Karpas-422 (cell line): ENCODE measurements around the gene CADM1. TPM values are rescaled to one million over a fixed set of nuclear protein-coding genes. Genes with fewer than 3 reads are reported as not detected.

Experiments used
- DNase-seq: peaks from one replicate; pipeline ENCODE4 v3.0.0-alpha.2; 2015
- H2AFZ ChIP-seq: fragments of 200-600 bp; sonication (generic); 2 replicates; pipeline ENCODE4 v1.6.1; 2014; ENCODE audit warnings: antibody characterized with exemption, low read length, mixed read lengths
- H3K27ac ChIP-seq: fragments of 200-600 bp; sonication (generic); 2 replicates; pipeline ENCODE4 v1.5.1; 2014; ENCODE audit warnings: mild to moderate bottlenecking, low read length, moderate library complexity
- H3K27me3 ChIP-seq: fragments of 200-600 bp; sonication (generic); 2 replicates; pipeline ENCODE4 v1.6.1; 2014; ENCODE audit warnings: low read length, mixed read lengths
- H3K36me3 ChIP-seq: fragments of 200-600 bp; sonication (generic); 2 replicates; pipeline ENCODE4 v1.6.1; 2014; ENCODE audit warnings: low read length, mixed read lengths; ENCODE audit not compliant: insufficient read depth
- H3K4me1 ChIP-seq: fragments of 200-600 bp; sonication (generic); 2 replicates; pipeline ENCODE4 v1.6.1; 2014; ENCODE audit warnings: mild to moderate bottlenecking, low read length, mixed read lengths
- H3K4me2 ChIP-seq: fragments of 200-600 bp; sonication (generic); 2 replicates; pipeline ENCODE4 v1.6.1; 2014; ENCODE audit warnings: low read length, low read depth, mild to moderate bottlenecking; ENCODE audit not compliant: poor library complexity, severe bottlenecking
- H3K4me3 ChIP-seq: fragments of 200-600 bp; sonication (generic); 2 replicates; pipeline ENCODE4 v1.5.1; 2014; ENCODE audit warnings: mild to moderate bottlenecking, antibody characterized with exemption, low read length, mixed read lengths
- H3K79me2 ChIP-seq: fragments of 200-600 bp; sonication (generic); 2 replicates; pipeline ENCODE4 v1.6.1; 2014; ENCODE audit warnings: mild to moderate bottlenecking, low read length, mixed read lengths
- H3K9ac ChIP-seq: fragments of 200-600 bp; sonication (generic); 2 replicates; pipeline ENCODE4 v1.6.0; 2014; ENCODE audit warnings: low read length
- H3K9me2 ChIP-seq: fragments of 200-600 bp; sonication (generic), shearing (Covaris generic); replicated peaks from 2 replicates; pipeline ENCODE4 v1.6.0; 2014; ENCODE audit warnings: mild to moderate bottlenecking, low read length, moderate library complexity; ENCODE audit not compliant: insufficient read depth
- H3K9me3 ChIP-seq: fragments of 300-700, 200-600 bp; sonication (generic); 2 replicates; pipeline ENCODE4 v1.6.1; 2014; ENCODE audit warnings: low read length, mixed read lengths
- H4K20me1 ChIP-seq: fragments of 200-600 bp; sonication (generic); 2 replicates; pipeline ENCODE4 v1.6.1; 2014; ENCODE audit warnings: mild to moderate bottlenecking, antibody characterized with exemption, low read length, low read depth; ENCODE audit not compliant: insufficient read depth
- total RNA-seq: library from RNA; depleted of rRNA; stranded (reverse); fragments of >200 nt; shearing (Covaris generic); gene quantifications from 2 replicates; pipeline ENCODE4 v1.2.3, GENCODE V29; 2014; ENCODE audit warnings: low replicate concordance

CADM1 gene
- total RNA-seq, 1 experiment from 2014 or later: not detected

- Histone ChIP-seq H3K27me3 (no peaks in the 10 kb centered on the region), H3K4me2 (no peak overlapping the region), H3K79me2 (no peaks in the 10 kb centered on the region), H3K4me3 (no peak overlapping the region), H3K9me3 (no peaks in the 10 kb centered on the region), H3K36me3 (no peaks in the 10 kb centered on the region), H3K27ac (no peak overlapping the region), H3K9ac (no peak overlapping the region), H3K9me2 (no peaks in the 10 kb centered on the region), H4K20me1 (no peaks in the 10 kb centered on the region), H2AFZ (no peak overlapping the region), H3K4me1 (no peaks in the 10 kb centered on the region)
- no peak for DNase-seq
Observed at GRCh38 chr11:115390441-115390840, 113.8 kb downstream of the CADM1 start.

GRCh38 chr11:115389790-115390189 is 114.4 kb downstream of the CADM1 start:
- Histone ChIP-seq H3K9me2 (no peaks in the 10 kb centered on the region), H3K9ac (no peak overlapping the region), H3K27me3 (no peaks in the 10 kb centered on the region), H3K27ac (no peak overlapping the region), H3K79me2 (no peaks in the 10 kb centered on the region), H3K4me3 (no peak overlapping the region), H3K4me2 (no peak overlapping the region), H2AFZ (no peak overlapping the region), H4K20me1 (no peaks in the 10 kb centered on the region), H3K36me3 (no peaks in the 10 kb centered on the region), H3K9me3 (no peaks in the 10 kb centered on the region), H3K4me1 (no peaks in the 10 kb centered on the region)
- no peak for DNase-seq

- DNase-seq: no peak
- Histone ChIP-seq H3K9me2 (no peaks in the 10 kb centered on the region), H3K36me3 (no peaks in the 10 kb centered on the region), H3K4me1 (no peaks in the 10 kb centered on the region), H3K4me3 (no peak overlapping the region), H3K4me2 (no peak overlapping the region), H3K79me2 (no peaks in the 10 kb centered on the region), H3K9me3 (no peaks in the 10 kb centered on the region), H3K9ac (no peak overlapping the region), H3K27ac (no peak overlapping the region), H3K27me3 (no peaks in the 10 kb centered on the region), H2AFZ (no peak overlapping the region), H4K20me1 (no peaks in the 10 kb centered on the region)
Observed at GRCh38 chr11:115385226-115385625, 119.0 kb downstream of the CADM1 start.

- Histone ChIP-seq H3K9me3 (no peaks in the 10 kb centered on the region), H3K27me3 (no peaks in the 10 kb centered on the region), H3K9ac (no peak overlapping the region), H3K4me1 (no peaks in the 10 kb centered on the region), H3K79me2 (no peaks in the 10 kb centered on the region), H3K27ac (no peak overlapping the region), H3K9me2 (no peaks in the 10 kb centered on the region), H3K4me3 (no peak overlapping the region), H3K36me3 (no peaks in the 10 kb centered on the region), H3K4me2 (no peak overlapping the region), H4K20me1 (no peaks in the 10 kb centered on the region), H2AFZ (no peak overlapping the region)
- DNase-seq: no peak
Observed at GRCh38 chr11:115384236-115384635, 120.0 kb downstream of the CADM1 start.

- H2AFZ ChIP-seq: no peak overlapping the region
Observed at GRCh38 chr11:115383431-115383830, 120.8 kb downstream of the CADM1 start.

GRCh38 chr11:115379528-115379927 is 124.7 kb downstream of the CADM1 start:
- no peaks in the 10 kb centered on the region for H3K27me3 ChIP-seq
- H3K4me3 ChIP-seq: no peak overlapping the region
- H3K79me2 ChIP-seq: no peaks in the 10 kb centered on the region
- H2AFZ ChIP-seq: no peak overlapping the region
- no peaks in the 10 kb centered on the region for H3K9me3 ChIP-seq
- no peaks in the 10 kb centered on the region for H3K9me2 ChIP-seq
- H4K20me1 ChIP-seq: no peaks in the 10 kb centered on the region
- H3K4me2 ChIP-seq: no peak overlapping the region
- H3K9ac ChIP-seq: no peak overlapping the region
- H3K36me3 ChIP-seq: no peaks in the 10 kb centered on the region
- no peak overlapping the region for H3K27ac ChIP-seq
- no peaks in the 10 kb centered on the region for H3K4me1 ChIP-seq
- DNase-seq: no peak

More at GRCh38 chr11:115383431-115383830, 120.8 kb downstream of the CADM1 start:
- H3K27me3 ChIP-seq: no peaks in the 10 kb centered on the region
- no peaks in the 10 kb centered on the region for H3K9me2 ChIP-seq
- no peak for DNase-seq
- H3K9ac ChIP-seq: no peak overlapping the region
- H3K4me2 ChIP-seq: no peak overlapping the region
- no peaks in the 10 kb centered on the region for H3K79me2 ChIP-seq
- H3K36me3 ChIP-seq: no peaks in the 10 kb centered on the region
- no peak overlapping the region for H3K4me3 ChIP-seq
- no peaks in the 10 kb centered on the region for H4K20me1 ChIP-seq
- H3K27ac ChIP-seq: no peak overlapping the region
- no peaks in the 10 kb centered on the region for H3K4me1 ChIP-seq
- H3K9me3 ChIP-seq: no peaks in the 10 kb centered on the region

GRCh38 chr11:115378557-115378956 is 125.7 kb downstream of the CADM1 start:
- no peak overlapping the region for H2AFZ ChIP-seq
- H3K9me2 ChIP-seq: no peaks in the 10 kb centered on the region
- no peak overlapping the region for H3K4me2 ChIP-seq
- no peaks in the 10 kb centered on the region for H3K79me2 ChIP-seq
- H3K9me3 ChIP-seq: no peaks in the 10 kb centered on the region
- H3K36me3 ChIP-seq: no peaks in the 10 kb centered on the region
- H3K27me3 ChIP-seq: no peaks in the 10 kb centered on the region
- no peak overlapping the region for H3K27ac ChIP-seq
- no peak overlapping the region for H3K4me3 ChIP-seq
- no peaks in the 10 kb centered on the region for H3K4me1 ChIP-seq
- DNase-seq: no peak
- no peak overlapping the region for H3K9ac ChIP-seq
- H4K20me1 ChIP-seq: no peaks in the 10 kb centered on the region

- Histone ChIP-seq H3K9me3 (no peaks in the 10 kb centered on the region), H3K27me3 (no peaks in the 10 kb centered on the region), H3K27ac (no peak overlapping the region), H3K4me2 (no peak overlapping the region), H3K9me2 (no peaks in the 10 kb centered on the region), H3K4me3 (no peak overlapping the region), H3K4me1 (no peaks in the 10 kb centered on the region), H3K36me3 (no peaks in the 10 kb centered on the region), H4K20me1 (no peaks in the 10 kb centered on the region), H3K79me2 (no peaks in the 10 kb centered on the region), H3K9ac (no peak overlapping the region), H2AFZ (no peak overlapping the region)
- DNase-seq: no peak
Observed at GRCh38 chr11:115377882-115378296, 126.3 kb downstream of the CADM1 start.

- Histone ChIP-seq H3K79me2 (no peaks in the 10 kb centered on the region), H3K36me3 (no peaks in the 10 kb centered on the region), H3K9ac (no peak overlapping the region), H3K9me3 (no peaks in the 10 kb centered on the region), H2AFZ (no peak overlapping the region), H3K9me2 (no peaks in the 10 kb centered on the region), H3K4me3 (no peak overlapping the region), H3K4me2 (no peak overlapping the region), H3K27me3 (no peaks in the 10 kb centered on the region), H4K20me1 (no peaks in the 10 kb centered on the region), H3K4me1 (no peaks in the 10 kb centered on the region), H3K27ac (no peak overlapping the region)
- no peak for DNase-seq
Observed at GRCh38 chr11:115368616-115369015, 135.6 kb downstream of the CADM1 start.
